MM.1S (cell line): ENCODE results near the gene GDPD3.

Experiments used
- DNase-seq: peaks from one replicate; pipeline ENCODE4 v3.0.0-alpha.2; 2015
- H2AFZ ChIP-seq: fragments of 300-600 bp; sonication (generic); 2 replicates; pipeline ENCODE4 v1.6.0; 2016; ENCODE audit warnings: antibody characterized with exemption, low read length
- H3F3A ChIP-seq: fragments of 300-600 bp; sonication (generic); 2 replicates; pipeline ENCODE4 v1.6.1; 2016; ENCODE audit warnings: mild to moderate bottlenecking, antibody characterized with exemption, low read length, moderate library complexity, mixed read lengths; ENCODE audit not compliant: insufficient read depth
- H3K27ac ChIP-seq: fragments of 300-600 bp; sonication (generic); 2 replicates; pipeline ENCODE4 v1.5.1; 2016; ENCODE audit warnings: mild to moderate bottlenecking, low read length
- H3K27me3 ChIP-seq: fragments of 300-600 bp; sonication (generic); replicated peaks from 2 replicates; pipeline ENCODE4 v1.6.0; 2016; ENCODE audit warnings: low read length; ENCODE audit not compliant: insufficient read depth
- H3K36me3 ChIP-seq: fragments of 300-600 bp; sonication (generic); replicated peaks from 2 replicates; pipeline ENCODE4 v1.6.1; 2016; ENCODE audit warnings: mild to moderate bottlenecking, low read length, mixed read lengths; ENCODE audit not compliant: insufficient read depth
- H3K4me1 ChIP-seq: fragments of 300-600 bp; sonication (generic); 2 replicates; pipeline ENCODE4 v1.6.1; 2016; ENCODE audit warnings: low read length, mixed read lengths
- H3K4me2 ChIP-seq: fragments of 300-600 bp; sonication (generic); 2 replicates; pipeline ENCODE4 v1.6.0; 2016; ENCODE audit warnings: low read depth, low read length
- H3K4me3 ChIP-seq: fragments of 300-600 bp; sonication (generic); 2 replicates; pipeline ENCODE4 v1.5.1; 2016; ENCODE audit warnings: low read length, mixed read lengths
- H3K79me2 ChIP-seq: fragments of 300-600 bp; sonication (generic); 2 replicates; pipeline ENCODE4 v1.6.1; 2016; ENCODE audit warnings: mixed run types, low read length, mixed read lengths
- H3K9ac ChIP-seq: fragments of 300-600 bp; sonication (generic); 2 replicates; pipeline ENCODE4 v1.6.1; 2016; ENCODE audit warnings: low read length, mixed read lengths
- H3K9me2 ChIP-seq: fragments of 300-600 bp; sonication (generic); replicated peaks from 2 replicates; pipeline ENCODE4 v1.6.1; 2016; ENCODE audit warnings: mild to moderate bottlenecking, low read length, mixed read lengths; ENCODE audit not compliant: insufficient read depth
- H3K9me3 ChIP-seq: fragments of 300-600 bp; sonication (generic); replicated peaks from 2 replicates; pipeline ENCODE4 v1.6.1; 2016; ENCODE audit warnings: mild to moderate bottlenecking, low read length, mixed read lengths; ENCODE audit not compliant: insufficient read depth
- H4K20me1 ChIP-seq: fragments of 300-600 bp; sonication (generic); 2 replicates; pipeline ENCODE4 v1.6.1; 2016; ENCODE audit warnings: mild to moderate bottlenecking, low read length, moderate library complexity, mixed read lengths; ENCODE audit not compliant: insufficient read depth
- CTCF ChIP-seq: fragments of 300-600 bp; sonication (generic); IDR thresholded peaks from 2 replicates; pipeline ENCODE4 v1.5.1; 2016; ENCODE audit warnings: antibody characterized with exemption, low read length, mixed read lengths
- EZH2 ChIP-seq: fragments of 300-600 bp; sonication (generic); optimal IDR thresholded peaks from 2 replicates; pipeline ENCODE3; 2017; ENCODE audit warnings: low read depth, mild to moderate bottlenecking, antibody characterized with exemption, low read length, mixed read lengths
- EZH2phosphoT487 ChIP-seq: fragments of 300-600 bp; sonication (generic); IDR thresholded peaks from 2 replicates; pipeline ENCODE4 v1.6.1; 2018; ENCODE audit warnings: antibody characterized with exemption, low read length

GDPD3 gene

GRCh38 chr16:30136971-30137605 lies 23.8 kb upstream of the GDPD3 start:
- Histone ChIP-seq H3K27ac (no peak overlapping the region), H4K20me1 (no peaks in the 10 kb centered on the region), H3K79me2 (no peaks in the 10 kb centered on the region), H3K9ac (no peak overlapping the region), H3K4me2 (no peak overlapping the region), H3F3A (no peaks in the 10 kb centered on the region), H3K9me3 (no peaks in the 10 kb centered on the region), H3K36me3 (no peaks in the 10 kb centered on the region), H3K9me2 (no peaks in the 10 kb centered on the region), H2AFZ (no peak overlapping the region), H3K4me1 (peaks cover 4% of the 10 kb centered on the region; the same call in 1 of the 2 replicates), H3K27me3 (no peaks in the 10 kb centered on the region), H3K4me3 (no peak overlapping the region)
- TF ChIP-seq EZH2 (no peak), CTCF (no peak), EZH2phosphoT487 (no peak)
- DNase-seq = no peak

GRCh38 chr16:30132591-30132990 lies 19.3 kb upstream of the GDPD3 start:
- H3K79me2 ChIP-seq = no peaks in the 10 kb centered on the region
- no peaks in the 10 kb centered on the region for H3K36me3 ChIP-seq
- H3K4me1 ChIP-seq = no peaks in the 10 kb centered on the region
- TF ChIP-seq EZH2 = no peak
- no peak for TF ChIP-seq EZH2phosphoT487
- TF ChIP-seq CTCF = no peak
- H3K27ac ChIP-seq = no peak overlapping the region
- H3K9ac ChIP-seq = no peak overlapping the region
- no peaks in the 10 kb centered on the region for H3K27me3 ChIP-seq
- no peak overlapping the region for H3K4me3 ChIP-seq
- H3K4me2 ChIP-seq = no peak overlapping the region
- H2AFZ ChIP-seq = no peak overlapping the region
- no peaks in the 10 kb centered on the region for H3K9me2 ChIP-seq
- no peaks in the 10 kb centered on the region for H4K20me1 ChIP-seq
- DNase-seq = no peak
- no peaks in the 10 kb centered on the region for H3K9me3 ChIP-seq
- H3F3A ChIP-seq = no peaks in the 10 kb centered on the region

GRCh38 chr16:30131869-30132475 lies 18.6 kb upstream of the GDPD3 start:
- no peak overlapping the region for H3K4me2 ChIP-seq
- no peaks in the 10 kb centered on the region for H3K27me3 ChIP-seq
- no peak overlapping the region for H2AFZ ChIP-seq
- no peaks in the 10 kb centered on the region for H4K20me1 ChIP-seq
- DNase-seq = no peak
- H3K4me3 ChIP-seq = no peak overlapping the region
- H3K79me2 ChIP-seq = no peaks in the 10 kb centered on the region
- no peaks in the 10 kb centered on the region for H3K36me3 ChIP-seq
- no peak overlapping the region for H3K27ac ChIP-seq
- no peaks in the 10 kb centered on the region for H3K4me1 ChIP-seq
- H3K9me3 ChIP-seq = no peaks in the 10 kb centered on the region
- H3F3A ChIP-seq = no peaks in the 10 kb centered on the region
- H3K9ac ChIP-seq = no peak overlapping the region
- TF ChIP-seq EZH2 (no peak), CTCF (no peak), EZH2phosphoT487 (no peak)
- H3K9me2 ChIP-seq = no peaks in the 10 kb centered on the region
